ENCODE data around the gene ERH.

The ERH gene

DNA sequence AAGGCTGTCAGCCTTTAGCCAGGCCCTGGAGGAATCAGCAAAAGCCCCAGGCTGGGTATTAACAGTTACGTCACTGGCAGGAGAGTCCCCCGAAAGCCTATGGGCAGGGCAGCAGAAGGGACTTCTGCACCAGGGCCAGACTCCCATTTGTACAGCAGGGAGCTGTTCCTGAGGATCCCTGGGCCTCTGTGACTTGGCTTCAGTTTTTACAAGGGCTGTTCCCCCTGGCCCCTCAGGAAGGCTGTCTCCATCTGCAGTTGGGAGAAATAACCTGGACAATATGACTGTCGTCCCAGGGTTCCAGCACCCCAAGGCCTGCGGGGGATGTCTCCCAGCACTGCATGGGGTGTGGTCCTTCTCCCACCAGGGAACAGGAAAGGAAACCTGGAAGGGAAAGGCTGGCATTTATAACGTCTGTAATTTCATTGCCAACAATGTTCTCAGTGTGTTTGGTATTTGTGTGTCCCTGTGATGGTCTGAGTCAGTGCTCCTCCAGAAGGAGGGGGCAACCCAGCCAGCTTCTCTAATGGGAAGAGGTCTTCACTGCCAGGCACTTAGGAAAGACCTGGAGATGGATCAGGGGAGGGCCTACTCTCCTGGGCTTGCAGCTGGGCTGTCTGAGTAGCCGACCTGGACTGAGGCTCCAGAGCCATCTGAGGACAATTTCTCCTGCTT is 42.4 kb downstream of the ERH start:
- no peak overlapping the region for H3K9ac ChIP-seq (ENCODE audit: low read depth, low read length)
- no peak overlapping the region for H3K4me3 ChIP-seq (ENCODE audit: low read length)
- WGBS: 89% methylated on average over 6 of the region's 6 CpGs
- no peaks in the 10 kb centered on the region for H3K27me3 ChIP-seq (ENCODE audit: insufficient read depth, low read length)
- peaks cover 3% of the 10 kb centered on the region; the same call in 1 of the 2 replicates for H3K4me1 ChIP-seq (ENCODE audit: insufficient read depth, low read length)
- no peaks in the 10 kb centered on the region for H3K9me3 ChIP-seq (ENCODE audit: insufficient read depth, low read depth, low read length)
- H3K27ac ChIP-seq (ENCODE audit: low read depth, low read length): no peak overlapping the region
- H3K36me3 ChIP-seq (ENCODE audit: insufficient read depth, low read length): no peaks in the 10 kb centered on the region

DNA sequence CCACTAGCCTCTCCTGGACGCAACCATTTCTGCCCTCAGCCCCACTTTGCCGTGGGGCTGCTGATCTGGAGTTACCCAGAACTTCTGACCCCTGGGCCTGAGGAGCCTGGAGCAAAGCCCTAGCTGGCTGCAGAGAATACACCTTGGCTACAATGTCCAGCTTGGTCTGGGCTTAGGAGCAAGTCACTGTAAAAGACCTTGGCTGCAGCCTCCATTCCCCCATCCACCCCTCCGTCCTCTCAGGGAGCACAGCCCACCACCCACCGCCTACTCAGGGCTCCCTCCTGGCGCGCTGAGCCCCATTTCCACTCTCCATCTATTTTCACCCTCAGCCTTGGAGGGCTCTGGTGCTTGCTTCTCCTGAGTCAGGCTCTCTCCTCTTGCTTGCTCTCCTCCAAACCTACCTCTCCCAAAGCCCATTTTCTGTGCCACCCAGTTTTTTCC is 42.9 kb downstream of the ERH start:
- 91% methylated on average over 6 of the region's 6 CpGs for WGBS
- Histone ChIP-seq H3K9ac (ENCODE audit: low read depth, low read length) (no peak overlapping the region), H3K27ac (ENCODE audit: low read depth, low read length) (no peak overlapping the region), H3K36me3 (ENCODE audit: insufficient read depth, low read length) (no peaks in the 10 kb centered on the region), H3K4me1 (ENCODE audit: insufficient read depth, low read length) (peaks cover 3% of the 10 kb centered on the region; the same call in 1 of the 2 replicates), H3K4me3 (ENCODE audit: low read length) (no peak overlapping the region), H3K27me3 (ENCODE audit: insufficient read depth, low read length) (no peaks in the 10 kb centered on the region), H3K9me3 (ENCODE audit: insufficient read depth, low read depth, low read length) (no peaks in the 10 kb centered on the region)

DNA sequence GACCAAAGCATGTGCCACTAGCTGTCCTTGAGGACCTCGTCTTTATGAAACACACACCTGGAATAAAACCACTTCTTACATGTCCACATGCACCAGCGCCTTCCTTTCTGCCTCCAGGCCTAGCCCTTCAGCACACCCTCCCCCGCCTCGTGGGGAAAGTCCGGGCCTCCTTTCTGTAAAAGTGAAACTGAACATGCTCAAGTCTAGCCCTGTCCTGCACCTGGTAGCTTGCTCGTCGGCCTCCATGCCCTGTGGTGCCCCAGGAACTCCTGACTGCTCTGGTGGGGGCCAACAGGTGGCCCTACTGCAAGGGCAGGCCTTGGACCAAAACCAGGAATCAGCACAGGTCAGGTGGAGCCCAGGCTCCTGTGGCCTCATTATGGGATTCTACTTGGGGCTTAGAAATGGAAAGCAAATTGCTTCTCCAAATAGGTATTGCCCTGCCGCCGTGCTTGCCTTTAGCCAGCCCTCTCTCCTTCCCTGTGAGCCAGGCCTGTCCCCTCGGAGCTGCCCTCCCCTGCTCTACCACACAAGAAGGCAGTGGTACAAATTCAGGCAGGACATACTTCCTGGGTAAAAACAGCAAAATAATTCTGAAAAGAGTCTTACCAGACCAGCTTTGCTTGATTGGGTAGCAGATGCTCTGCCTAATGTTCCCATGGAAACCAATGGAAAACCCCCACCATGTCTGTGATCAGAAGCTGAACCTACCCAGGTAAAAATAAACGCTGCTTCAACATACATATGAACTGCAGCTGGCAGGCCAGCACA is 43.5 kb downstream of the ERH start:
- H3K4me3 ChIP-seq (ENCODE audit: low read length): no peak overlapping the region
- no peak overlapping the region for H3K27ac ChIP-seq (ENCODE audit: low read depth, low read length)
- no peaks in the 10 kb centered on the region for H3K9me3 ChIP-seq (ENCODE audit: insufficient read depth, low read depth, low read length)
- H3K36me3 ChIP-seq (ENCODE audit: insufficient read depth, low read length): no peaks in the 10 kb centered on the region
- H3K9ac ChIP-seq (ENCODE audit: low read depth, low read length): no peak overlapping the region
- no peaks in the 10 kb centered on the region for H3K27me3 ChIP-seq (ENCODE audit: insufficient read depth, low read length)
- WGBS: 88% methylated on average over 11 of the region's 11 CpGs
- peaks cover 3% of the 10 kb centered on the region; the same call in 1 of the 2 replicates for H3K4me1 ChIP-seq (ENCODE audit: insufficient read depth, low read length)

DNA sequence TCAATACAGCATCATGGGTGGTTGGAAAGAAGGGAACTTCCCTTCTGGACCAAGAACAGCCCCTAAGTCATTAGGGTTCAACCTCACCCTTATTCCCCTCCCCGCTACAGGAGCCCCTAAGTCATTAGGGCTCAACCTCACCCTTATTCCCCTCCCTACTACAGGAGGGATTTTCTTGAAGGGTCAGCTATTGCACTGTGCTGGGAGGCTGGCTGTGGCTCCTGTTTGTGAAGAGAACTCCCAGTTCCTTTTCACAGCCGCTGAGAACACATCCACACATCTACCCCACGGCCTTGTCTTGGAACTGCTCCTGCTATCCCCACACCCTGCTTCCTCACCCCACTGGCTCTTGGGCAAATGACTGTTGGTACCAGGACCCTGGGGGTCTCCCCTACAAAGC is 44.9 kb downstream of the ERH start:
- no peaks in the 10 kb centered on the region for H3K9me3 ChIP-seq (ENCODE audit: insufficient read depth, low read depth, low read length)
- peaks cover 3% of the 10 kb centered on the region; the same call in 1 of the 2 replicates for H3K4me1 ChIP-seq (ENCODE audit: insufficient read depth, low read length)
- no peaks in the 10 kb centered on the region for H3K27me3 ChIP-seq (ENCODE audit: insufficient read depth, low read length)
- H3K27ac ChIP-seq (ENCODE audit: low read depth, low read length): no peak overlapping the region
- H3K9ac ChIP-seq (ENCODE audit: low read depth, low read length): no peak overlapping the region
- no peaks in the 10 kb centered on the region for H3K36me3 ChIP-seq (ENCODE audit: insufficient read depth, low read length)
- no peak overlapping the region for H3K4me3 ChIP-seq (ENCODE audit: low read length)
- 94% methylated on average over 3 of the region's 3 CpGs for WGBS

DNA sequence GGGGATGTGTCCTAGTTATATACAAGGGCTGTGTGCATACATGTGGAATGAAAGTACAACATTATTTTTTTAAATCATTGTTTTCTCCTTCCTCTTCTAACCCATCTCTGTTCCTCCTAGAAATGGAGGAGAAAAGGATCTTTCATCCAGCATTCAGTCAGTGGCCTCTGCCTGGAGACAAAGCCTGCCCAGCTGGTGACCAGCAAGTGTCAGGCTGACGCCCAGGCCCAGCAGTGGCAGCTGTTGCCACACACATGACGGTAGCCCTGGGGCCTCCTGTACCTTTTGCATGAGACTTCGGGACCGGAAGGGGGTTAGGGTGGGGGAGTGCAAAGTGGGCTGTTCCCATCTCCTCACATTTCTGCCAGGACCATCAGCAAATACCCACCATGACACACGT is 46.2 kb downstream of the ERH start:
- H3K27ac ChIP-seq (ENCODE audit: low read depth, low read length): no peak overlapping the region

DNA sequence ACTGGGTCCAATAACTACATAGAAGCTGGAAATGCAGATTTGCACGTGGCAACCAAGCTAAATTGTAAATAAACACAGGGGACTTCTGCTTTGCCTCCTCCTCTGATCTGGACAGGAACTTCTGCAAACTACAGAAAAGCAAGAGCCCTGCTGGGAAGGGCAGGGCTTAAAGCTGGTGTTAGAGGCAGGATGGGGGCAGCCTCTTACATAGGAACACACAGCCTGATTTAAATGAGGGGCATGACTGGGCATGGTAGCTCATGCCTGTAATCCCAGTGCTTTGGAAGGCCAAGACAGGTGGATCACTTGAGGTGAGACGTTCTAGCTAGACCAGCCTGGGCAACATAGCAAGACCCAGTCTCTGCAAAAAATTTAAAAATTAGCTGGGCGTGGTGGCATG is 46.7 kb downstream of the ERH start:
- 70% methylated on average over 3 of the region's 3 CpGs for WGBS
- no peaks in the 10 kb centered on the region for H3K36me3 ChIP-seq (ENCODE audit: insufficient read depth, low read length)

More for the DNA sequence above, 46.2 kb downstream of the ERH start:
- Histone ChIP-seq H3K9ac (ENCODE audit: low read depth, low read length) (no peak overlapping the region), H3K27me3 (ENCODE audit: insufficient read depth, low read length) (no peaks in the 10 kb centered on the region), H3K4me3 (ENCODE audit: low read length) (no peak overlapping the region), H3K36me3 (ENCODE audit: insufficient read depth, low read length) (no peaks in the 10 kb centered on the region), H3K9me3 (ENCODE audit: insufficient read depth, low read depth, low read length) (no peaks in the 10 kb centered on the region), H3K4me1 (ENCODE audit: insufficient read depth, low read length) (peaks cover 3% of the 10 kb centered on the region; the same call in 1 of the 2 replicates)
- 83% methylated on average over 3 of the region's 5 CpGs for WGBS

DNA sequence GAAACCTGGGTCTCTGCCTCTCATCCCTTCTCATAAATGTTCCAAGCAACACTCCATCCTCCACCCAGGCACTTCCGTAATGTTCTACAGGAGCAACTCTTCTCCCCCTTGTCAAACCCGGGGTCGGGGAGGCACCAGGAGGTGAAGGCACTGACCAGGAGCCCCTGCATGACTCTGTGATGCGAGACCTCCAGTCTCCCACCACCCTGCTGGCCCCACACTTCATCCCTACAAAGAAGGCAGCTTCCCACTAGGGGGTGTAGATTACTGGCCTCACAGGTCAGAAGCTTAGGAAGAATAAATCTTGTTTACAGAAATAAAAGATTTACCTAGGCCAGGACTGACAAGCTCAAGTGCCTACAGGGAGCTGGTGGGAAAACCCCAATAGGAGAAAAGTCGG is 47.2 kb downstream of the ERH start:
- H3K4me1 ChIP-seq (ENCODE audit: insufficient read depth, low read length): peaks cover 8% of the 10 kb centered on the region; the same call in 1 of the 2 replicates
- no peak overlapping the region for H3K27ac ChIP-seq (ENCODE audit: low read depth, low read length)
- H3K27me3 ChIP-seq (ENCODE audit: insufficient read depth, low read length): no peaks in the 10 kb centered on the region
- no peak overlapping the region for H3K9ac ChIP-seq (ENCODE audit: low read depth, low read length)
- H3K9me3 ChIP-seq (ENCODE audit: insufficient read depth, low read depth, low read length): no peaks in the 10 kb centered on the region
- H3K36me3 ChIP-seq (ENCODE audit: insufficient read depth, low read length): no peaks in the 10 kb centered on the region
- H3K4me3 ChIP-seq (ENCODE audit: low read length): no peak overlapping the region
- WGBS: 81% methylated on average over 5 of the region's 5 CpGs

More for the DNA sequence above, 46.7 kb downstream of the ERH start:
- no peaks in the 10 kb centered on the region for H3K27me3 ChIP-seq (ENCODE audit: insufficient read depth, low read length)
- no peak overlapping the region for H3K4me3 ChIP-seq (ENCODE audit: low read length)
- peaks cover 5% of the 10 kb centered on the region; the same call in 1 of the 2 replicates for H3K4me1 ChIP-seq (ENCODE audit: insufficient read depth, low read length)
- H3K27ac ChIP-seq (ENCODE audit: low read depth, low read length): no peak overlapping the region
- H3K9ac ChIP-seq (ENCODE audit: low read depth, low read length): no peak overlapping the region
- H3K9me3 ChIP-seq (ENCODE audit: insufficient read depth, low read depth, low read length): no peaks in the 10 kb centered on the region

DNA sequence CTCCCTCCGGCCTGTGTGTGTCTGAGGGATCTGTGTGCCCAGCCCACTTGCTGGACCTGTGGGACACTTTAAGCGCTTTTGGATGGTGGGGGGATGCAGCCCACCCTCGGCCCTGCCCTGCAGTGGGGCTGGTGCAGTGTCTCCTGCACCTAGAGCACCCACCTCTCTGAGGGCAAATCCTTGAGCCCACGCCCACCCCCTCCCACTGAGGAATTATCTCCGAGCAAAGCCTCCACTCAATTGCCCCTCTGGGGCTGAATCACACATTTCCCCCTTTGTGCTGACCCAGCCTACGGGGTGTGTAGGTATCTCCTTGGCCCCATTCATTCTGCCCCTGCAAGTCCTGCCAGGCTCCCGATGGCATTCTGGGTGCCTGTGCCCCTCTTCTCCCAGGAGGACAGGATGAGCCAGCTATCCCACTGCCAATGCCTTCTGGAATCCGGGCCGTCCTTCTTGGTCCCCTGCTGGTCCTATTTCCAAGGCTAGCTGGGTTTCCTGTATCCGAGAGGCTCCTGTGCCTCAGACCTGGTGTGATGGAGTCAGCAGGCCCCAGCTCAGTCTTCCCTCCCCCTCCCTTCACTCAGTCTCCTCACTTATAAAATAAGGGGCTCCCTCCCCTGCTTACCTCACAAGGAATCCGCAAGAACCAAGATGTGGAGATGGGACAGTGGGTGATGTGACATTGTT is 48.9 kb downstream of the ERH start:
- Histone ChIP-seq H3K27ac (ENCODE audit: low read depth, low read length) (no peak overlapping the region), H3K4me1 (ENCODE audit: insufficient read depth, low read length) (peaks cover 8% of the 10 kb centered on the region; the same call in 1 of the 2 replicates), H3K9ac (ENCODE audit: low read depth, low read length) (no peak overlapping the region), H3K9me3 (ENCODE audit: insufficient read depth, low read depth, low read length) (no peaks in the 10 kb centered on the region), H3K27me3 (ENCODE audit: insufficient read depth, low read length) (no peaks in the 10 kb centered on the region), H3K36me3 (ENCODE audit: insufficient read depth, low read length) (no peaks in the 10 kb centered on the region), H3K4me3 (ENCODE audit: low read length) (no peak overlapping the region)
- WGBS: 78% methylated on average over 11 of the region's 11 CpGs

DNA sequence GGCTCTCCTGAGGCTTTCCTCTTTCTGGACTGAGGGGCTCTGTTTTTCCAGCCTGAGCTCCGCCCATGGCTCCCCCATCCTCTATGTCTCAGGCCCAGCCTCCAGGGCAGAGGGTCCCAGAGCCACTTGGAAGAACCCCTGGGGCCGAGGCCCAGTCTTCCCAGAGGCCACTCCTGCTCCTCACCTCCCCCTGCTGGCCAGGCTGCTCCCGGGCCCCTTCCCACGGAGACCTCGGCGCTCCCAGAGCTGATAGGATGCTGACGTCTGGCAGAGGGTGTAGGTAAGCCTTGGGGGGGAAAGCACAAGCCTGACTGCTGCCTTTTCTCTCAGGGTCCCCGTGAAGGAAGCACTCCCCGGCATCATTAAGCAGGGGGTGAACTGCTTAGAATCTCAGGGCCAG is 51.4 kb downstream of the ERH start:
- H3K9ac ChIP-seq (ENCODE audit: low read depth, low read length): no peak overlapping the region
- H3K4me1 ChIP-seq (ENCODE audit: insufficient read depth, low read length): peaks cover 8% of the 10 kb centered on the region; the same call in 1 of the 2 replicates
- no peaks in the 10 kb centered on the region for H3K27me3 ChIP-seq (ENCODE audit: insufficient read depth, low read length)
- H3K4me3 ChIP-seq (ENCODE audit: low read length): no peak overlapping the region
- no peak overlapping the region for H3K27ac ChIP-seq (ENCODE audit: low read depth, low read length)
- no peaks in the 10 kb centered on the region for H3K36me3 ChIP-seq (ENCODE audit: insufficient read depth, low read length)
- 29% methylated on average over 9 of the region's 9 CpGs for WGBS
- H3K9me3 ChIP-seq (ENCODE audit: insufficient read depth, low read depth, low read length): no peaks in the 10 kb centered on the region

DNA sequence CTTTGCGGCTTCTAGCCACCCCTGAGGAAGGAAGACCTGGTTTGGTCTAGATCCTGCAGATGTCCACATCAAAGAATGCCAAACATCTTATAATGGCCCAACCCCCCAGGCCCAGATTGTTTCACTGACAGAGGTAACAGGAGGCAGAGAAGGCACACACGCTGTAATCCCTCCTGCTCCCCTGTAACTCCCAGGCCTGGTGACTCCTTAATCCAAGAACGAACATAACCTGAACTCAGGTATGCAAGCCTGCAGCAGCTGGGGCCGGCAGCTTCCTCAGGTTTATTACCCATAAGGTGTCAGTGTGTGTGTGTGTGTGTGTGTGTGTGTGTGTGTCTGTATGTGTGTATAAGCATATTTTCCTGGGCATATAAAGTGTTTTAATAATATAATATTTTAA is 52.7 kb downstream of the ERH start:
- Histone ChIP-seq H3K9ac (ENCODE audit: low read depth, low read length) (no peak overlapping the region), H3K27ac (ENCODE audit: low read depth, low read length) (no peak overlapping the region), H3K4me3 (ENCODE audit: low read length) (no peak overlapping the region), H3K36me3 (ENCODE audit: insufficient read depth, low read length) (no peaks in the 10 kb centered on the region), H3K4me1 (ENCODE audit: insufficient read depth, low read length) (peaks cover 5% of the 10 kb centered on the region; the same call in 1 of the 2 replicates), H3K9me3 (ENCODE audit: insufficient read depth, low read depth, low read length) (no peaks in the 10 kb centered on the region), H3K27me3 (ENCODE audit: insufficient read depth, low read length) (no peaks in the 10 kb centered on the region)
- WGBS: 70% methylated on average over 4 of the region's 4 CpGs

DNA sequence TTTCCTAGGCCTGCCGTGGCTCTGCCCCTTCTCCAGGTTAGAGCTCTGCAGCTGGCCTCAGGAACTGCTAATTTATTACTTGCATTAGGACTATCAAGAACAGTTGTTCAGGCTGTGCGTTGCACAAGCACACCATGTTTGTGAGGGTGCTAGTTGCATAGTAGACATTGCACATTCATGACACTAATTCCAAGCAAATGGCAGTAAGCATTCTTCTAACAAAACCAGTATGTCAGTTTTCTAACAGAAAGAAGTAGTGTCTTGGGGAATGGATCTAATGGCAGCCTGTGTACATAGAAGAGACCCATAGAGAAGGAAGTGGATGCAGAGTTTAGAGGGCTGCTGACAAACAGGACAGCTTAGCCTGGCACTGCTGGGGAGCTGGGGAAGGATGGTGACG is 53.9 kb downstream of the ERH start:
- no peaks in the 10 kb centered on the region for H3K9me3 ChIP-seq (ENCODE audit: insufficient read depth, low read depth, low read length)

More for the DNA sequence above, 53.9 kb downstream of the ERH start:
- Histone ChIP-seq H3K27ac (ENCODE audit: low read depth, low read length) (no peak overlapping the region), H3K4me1 (ENCODE audit: insufficient read depth, low read length) (peaks cover 5% of the 10 kb centered on the region; the same call in 1 of the 2 replicates), H3K27me3 (ENCODE audit: insufficient read depth, low read length) (no peaks in the 10 kb centered on the region), H3K36me3 (ENCODE audit: insufficient read depth, low read length) (no peaks in the 10 kb centered on the region), H3K4me3 (ENCODE audit: low read length) (no peak overlapping the region), H3K9ac (ENCODE audit: low read depth, low read length) (no peak overlapping the region)
- WGBS: 89% methylated on average over 3 of the region's 3 CpGs

Data from HUES64 (cell line).